Erythroblast (primary cell): ENCODE results near the gene ORM2.

Experiments
- DNase-seq, 2 experiments: peaks; one replicate each; lab custom pipeline; 2025; lab: John Stamatoyannopoulos, UW
- GATA1 ChIP-seq: IDR thresholded peaks from 2 replicates; pipeline ENCODE4 v1.6.1; 2011; ENCODE audit warnings: low read depth, mild to moderate bottlenecking, control low read depth, low read length, moderate library complexity
- POLR2A ChIP-seq: IDR thresholded peaks from 2 replicates; pipeline ENCODE4 v1.6.1; 2011; ENCODE audit warnings: mild to moderate bottlenecking, low read length

The ORM2 gene

GRCh38 chr9:114351932-114352331, 22.3 kb downstream of the ORM2 start:
- no peak for DNase-seq
- TF ChIP-seq GATA1 (no peak), POLR2A (no peak)

DNA sequence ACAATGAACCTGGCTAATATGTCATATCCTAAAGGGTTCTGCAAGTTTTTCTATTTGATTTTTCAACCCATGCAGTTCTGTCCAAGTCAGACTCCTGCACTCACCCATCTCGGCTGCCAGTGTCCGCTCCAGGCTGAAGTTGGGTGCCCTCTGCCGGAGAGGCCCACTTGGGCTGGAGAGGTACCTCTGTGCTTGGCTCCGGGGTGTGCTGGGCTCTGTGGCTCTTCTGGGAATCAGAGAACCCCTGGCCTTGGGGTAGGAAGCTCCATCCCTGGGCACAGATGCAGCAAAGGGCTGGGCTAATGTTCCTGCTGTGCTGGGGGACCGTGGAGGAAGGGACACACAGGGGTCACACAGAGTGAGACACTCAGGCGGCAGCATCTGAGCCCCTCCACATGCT, 26.2 kb downstream of the ORM2 start:
- no peak for TF ChIP-seq GATA1
- no peak for TF ChIP-seq POLR2A
- DNase-seq: no peak

- TF ChIP-seq POLR2A: no peak
- TF ChIP-seq GATA1: no peak
- DNase-seq: no peak
Measured at GRCh38 chr9:114356792-114357191, 27.1 kb downstream of the ORM2 start.

DNA sequence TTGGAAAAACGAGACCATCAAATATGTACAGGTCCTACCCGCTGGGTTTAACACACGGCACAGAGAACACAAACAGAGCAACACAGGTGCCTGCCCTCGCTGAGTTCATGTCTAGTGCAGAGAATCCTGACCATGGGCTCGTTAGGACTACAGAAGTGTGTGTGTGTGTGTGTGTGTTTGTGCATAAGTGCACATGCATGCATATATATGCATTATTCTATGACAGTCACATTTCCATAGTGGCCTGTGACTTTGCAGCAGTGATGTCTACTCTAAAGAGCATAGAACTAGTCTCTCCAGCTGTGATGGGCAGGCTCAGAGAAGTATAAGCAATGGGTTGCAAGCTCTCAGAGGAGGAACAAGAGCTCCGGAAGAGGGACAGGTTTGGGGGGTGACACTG, 27.7 kb downstream of the ORM2 start:
- no peak for DNase-seq
- TF ChIP-seq POLR2A: no peak
- TF ChIP-seq GATA1: no peak

DNA sequence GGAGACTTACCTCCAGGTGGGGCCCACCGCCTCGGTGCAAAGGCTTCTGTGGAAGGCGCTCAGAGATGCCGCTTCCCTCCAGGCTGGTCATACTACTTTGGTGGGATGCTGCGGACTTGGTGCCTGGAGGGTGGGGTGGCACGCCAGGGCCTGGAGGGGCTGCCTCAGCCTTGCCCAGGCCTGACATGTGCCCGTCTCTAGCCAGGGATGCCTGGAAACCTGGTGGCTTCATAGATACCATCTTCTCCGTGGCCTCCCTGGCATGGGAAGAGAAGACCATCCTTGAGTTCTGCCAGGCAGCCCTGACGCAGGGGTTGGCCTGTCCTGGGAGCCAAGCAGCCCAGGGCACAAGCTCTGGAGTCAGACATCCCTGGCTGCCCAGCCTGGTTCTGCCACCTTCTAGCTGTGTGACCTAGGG, 28.3 kb downstream of the ORM2 start:
- TF ChIP-seq POLR2A (no peak), GATA1 (no peak)
- no peak for DNase-seq

- DNase-seq: no peak
- TF ChIP-seq POLR2A (no peak), GATA1 (no peak)
Measured at GRCh38 chr9:114359801-114360200, 30.1 kb downstream of the ORM2 start.

GRCh38 chr9:114361542-114361941, 31.9 kb downstream of the ORM2 start:
- TF ChIP-seq GATA1 (no peak), POLR2A (no peak)
- no peak for DNase-seq

GRCh38 chr9:114362394-114362793, 32.7 kb downstream of the ORM2 start:
- no peak for DNase-seq
- TF ChIP-seq GATA1 (no peak), POLR2A (no peak)

- DNase-seq: no peak
- TF ChIP-seq GATA1: no peak
- TF ChIP-seq POLR2A: no peak
Measured at GRCh38 chr9:114363424-114363823, 33.8 kb downstream of the ORM2 start.

DNA sequence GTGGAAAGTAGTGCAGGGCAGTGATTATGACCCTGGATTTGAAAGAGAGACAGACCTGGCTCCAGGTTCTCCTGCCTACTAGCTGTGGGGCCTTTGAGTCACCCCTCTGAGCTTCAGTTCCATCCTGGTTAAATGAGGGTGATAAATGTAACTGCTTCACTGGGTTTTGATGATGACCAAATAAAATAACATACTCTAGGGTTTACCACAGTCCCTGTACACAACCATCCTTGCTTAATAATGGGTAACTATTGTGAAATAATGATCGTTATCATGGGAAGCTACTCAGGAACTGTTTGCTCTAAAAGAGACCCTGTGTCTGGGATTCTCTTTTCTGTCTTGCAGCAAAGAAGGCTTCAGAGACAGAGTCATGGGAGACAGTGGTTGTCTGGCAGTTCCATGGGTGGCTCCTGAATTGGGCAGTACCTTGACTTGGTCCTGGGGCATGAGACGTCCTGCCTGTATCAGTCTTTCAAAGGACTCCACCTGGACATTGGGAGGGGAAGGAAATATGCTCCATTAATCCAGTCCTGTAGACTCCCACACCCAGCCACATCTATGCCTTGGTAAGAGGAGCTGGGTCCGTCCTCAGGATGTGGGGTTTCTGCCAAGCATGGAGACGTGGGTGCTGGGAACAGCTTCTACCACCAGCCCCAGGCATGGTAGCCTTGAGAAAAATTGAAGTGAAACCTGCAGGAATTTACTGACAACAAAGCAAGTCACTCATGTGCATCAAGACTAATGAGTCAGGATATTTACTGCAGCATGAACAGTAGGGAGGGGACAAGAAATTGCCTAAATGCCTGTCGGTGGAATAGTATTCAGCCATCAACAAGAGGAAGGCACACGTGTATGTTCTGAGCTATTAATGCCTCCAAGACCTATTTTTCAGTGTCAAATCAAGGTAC, 34.7 kb downstream of the ORM2 start:
- DNase-seq: peak in 1 of 2 experiments; percentile 3
- TF ChIP-seq GATA1 (no peak), POLR2A (no peak)

DNA sequence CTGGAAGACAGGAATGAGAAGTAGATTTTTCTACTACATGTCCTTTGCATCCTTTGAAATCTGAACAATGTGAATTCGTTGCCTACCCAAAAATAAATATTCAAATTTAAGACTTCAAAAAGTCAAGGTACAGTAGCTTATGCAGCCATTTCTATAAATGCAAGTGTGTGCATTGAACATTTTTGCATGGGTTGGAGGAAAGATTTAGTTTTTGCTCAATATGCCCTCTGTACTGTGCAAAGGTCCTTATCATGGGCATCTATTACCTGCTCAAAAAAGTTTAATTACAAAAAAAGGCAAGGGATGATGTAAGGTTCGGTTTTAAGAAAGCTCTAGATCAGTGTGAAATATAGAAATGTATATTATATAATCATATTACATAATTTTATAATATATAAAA, 35.5 kb downstream of the ORM2 start:
- DNase-seq: no peak
- TF ChIP-seq GATA1: no peak
- TF ChIP-seq POLR2A: no peak

DNA sequence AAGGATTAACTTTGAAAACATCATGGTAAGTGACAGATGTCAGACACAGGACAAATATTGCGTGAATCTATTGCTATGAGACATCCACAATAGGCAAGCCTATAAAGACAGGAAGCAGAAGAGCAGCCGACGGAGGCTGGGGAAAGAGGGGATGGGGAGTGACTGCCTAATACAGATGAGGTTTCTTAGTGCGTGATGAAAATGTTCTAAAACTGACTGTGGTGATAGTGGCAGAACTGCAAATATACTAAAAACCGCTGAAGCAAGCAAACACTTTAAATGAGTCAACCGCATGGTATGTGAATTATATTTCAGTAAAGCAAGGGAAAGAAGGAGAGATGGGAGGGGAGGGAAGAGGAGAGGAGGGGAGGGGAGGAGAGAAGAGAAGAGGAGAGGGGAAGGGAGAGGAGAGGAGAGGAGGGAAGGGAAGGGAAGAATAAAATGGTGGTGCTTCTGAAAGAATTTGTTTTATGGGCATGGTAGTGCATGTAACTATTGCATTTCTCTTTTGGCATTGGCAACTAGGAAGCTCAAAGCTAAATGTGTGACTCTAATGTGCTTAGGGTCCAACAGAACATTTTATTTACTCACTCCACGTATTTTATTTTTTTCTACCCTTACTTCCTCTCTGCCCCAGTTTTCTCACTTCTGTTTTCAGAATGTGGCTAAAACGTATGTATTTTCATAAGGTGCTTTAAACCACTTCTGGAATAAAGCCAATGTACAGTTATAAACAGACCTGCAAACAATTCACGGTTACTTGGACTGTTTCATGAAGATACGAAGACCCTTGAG, 36.9 kb downstream of the ORM2 start:
- no peak for DNase-seq
- TF ChIP-seq POLR2A (no peak), GATA1 (no peak)

DNA sequence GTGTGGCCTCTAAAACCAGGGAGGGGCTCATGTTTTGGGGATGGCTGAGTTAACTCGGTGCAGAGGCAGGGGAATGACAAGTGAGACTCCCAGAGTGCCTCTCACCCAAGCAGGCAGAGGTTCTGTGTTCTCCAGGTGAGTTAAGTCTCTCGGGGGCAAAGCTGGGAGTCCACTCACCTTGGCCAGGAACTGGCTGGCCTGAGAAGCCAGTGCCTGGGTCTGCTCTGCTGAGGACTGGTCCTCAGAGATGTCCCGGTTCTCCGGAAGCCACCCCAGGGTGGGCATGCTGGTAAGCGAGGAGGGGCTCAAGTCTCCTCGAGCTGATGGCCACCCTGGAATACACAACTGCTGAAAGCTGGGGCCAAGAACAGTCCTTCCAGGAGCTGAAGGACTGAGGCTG, 37.7 kb downstream of the ORM2 start:
- TF ChIP-seq GATA1: no peak
- no peak for TF ChIP-seq POLR2A
- no peak for DNase-seq

DNA sequence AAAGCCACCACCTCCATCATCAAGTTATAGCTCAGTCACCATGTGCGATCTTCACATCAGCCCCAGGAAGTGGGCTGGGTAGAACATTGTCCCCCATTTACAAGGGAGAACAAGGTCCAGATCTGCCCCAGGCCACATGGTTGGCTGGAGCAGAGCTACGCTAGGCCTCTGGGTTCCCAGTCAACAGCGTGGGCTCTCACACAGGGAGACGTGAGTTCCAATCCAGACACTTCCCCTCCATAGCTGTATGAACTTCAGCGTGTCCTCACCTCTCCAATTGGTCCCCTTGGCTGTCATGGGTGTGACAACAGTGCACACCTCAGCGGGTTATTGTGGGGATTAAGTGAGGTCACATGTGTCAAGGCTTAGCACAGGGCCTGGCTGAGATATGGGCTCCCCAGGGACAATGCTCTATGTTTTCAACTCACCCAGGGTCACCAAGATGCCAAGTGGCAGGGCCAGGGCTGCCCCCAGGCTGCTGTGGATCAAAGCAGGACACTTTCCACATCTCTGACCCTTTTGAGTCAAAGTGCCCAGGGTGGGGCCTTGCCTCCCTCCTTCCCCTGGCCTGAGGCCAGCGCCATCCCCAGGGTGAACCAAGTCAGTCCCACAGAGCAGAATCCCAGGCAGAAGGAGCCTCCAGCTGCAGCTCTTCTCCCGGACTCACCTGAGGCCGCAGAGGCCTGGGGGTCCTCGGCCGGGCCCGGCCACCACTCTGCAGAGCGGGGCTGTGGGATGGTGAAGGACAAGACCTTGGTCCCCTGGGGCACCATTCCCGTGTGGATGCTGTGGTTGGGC, 38.3 kb downstream of the ORM2 start:
- no peak for TF ChIP-seq POLR2A
- no peak for TF ChIP-seq GATA1
- DNase-seq: no peak
